Measurements from ENCODE around the gene ZSCAN21. TPM values are rescaled to one million over a fixed set of nuclear protein-coding genes. Genes with fewer than 3 reads are reported as not detected.
"Not testable (repeated sequence)": the region's sequence is repeated elsewhere in the genome, so short reads cannot be mapped to it uniquely, and the experiment has no call there.

ZSCAN21 gene
- polyA plus RNA-seq (2013, experiment 1 of 2) = 13.3 TPM
- polyA plus RNA-seq (2013, experiment 2 of 2) = 16.4 TPM

GRCh38 chr7:100049441-100050291, at the start of gene ZSCAN21:
ZSCAN21 (plus strand) TSS chr7:100049774; CDS start chr7:100057007, 7,233 bp downstream.
- Histone ChIP-seq H3K9ac (ENCODE audit: low read depth, low read length) (peak within 1 kb of the TSS; percentile 84), H3K36me3 (ENCODE audit: insufficient read depth, low read length) (peaks cover 13% of the 10 kb centered on the region), H3K4me1 (ENCODE audit: insufficient read depth, low read length) (no peaks in the 10 kb centered on the region), H3K9me3 (ENCODE audit: insufficient read depth, low read depth, low read length) (no peaks in the 10 kb centered on the region), H3K27ac (ENCODE audit: low read depth, low read length) (peak within 1 kb of the TSS; percentile 88), H3K27me3 (ENCODE audit: insufficient read depth, low read length) (no peaks in the 10 kb centered on the region), H3K4me3 (ENCODE audit: low read length) (peak within 1 kb of the TSS; percentile 80)
- WGBS = 4% methylated on average over 47 of the region's 47 CpGs

- H3K9me3 ChIP-seq (ENCODE audit: insufficient read depth, low read depth, low read length) = no peaks in the 10 kb centered on the region
- no peak overlapping the region for H3K27ac ChIP-seq (ENCODE audit: low read depth, low read length)
- no peak overlapping the region for H3K4me3 ChIP-seq (ENCODE audit: low read length)
- peaks cover 4% of the 10 kb centered on the region; the same call in 1 of the 2 replicates for H3K4me1 ChIP-seq (ENCODE audit: insufficient read depth, low read length)
- no peak overlapping the region for H3K9ac ChIP-seq (ENCODE audit: low read depth, low read length)
- no peaks in the 10 kb centered on the region for H3K36me3 ChIP-seq (ENCODE audit: insufficient read depth, low read length)
- WGBS = 92% methylated on average over 13 of the region's 13 CpGs
- no peaks in the 10 kb centered on the region for H3K27me3 ChIP-seq (ENCODE audit: insufficient read depth, low read length)
Observed at GRCh38 chr7:100000239-100000638, 49.3 kb upstream of the ZSCAN21 start.

- no peak overlapping the region for H3K9ac ChIP-seq (ENCODE audit: low read depth, low read length)
- H3K27me3 ChIP-seq (ENCODE audit: insufficient read depth, low read length) = no peaks in the 10 kb centered on the region
- peaks cover 4% of the 10 kb centered on the region; the same call in 1 of the 2 replicates for H3K4me1 ChIP-seq (ENCODE audit: insufficient read depth, low read length)
- no peak overlapping the region for H3K4me3 ChIP-seq (ENCODE audit: low read length)
- H3K27ac ChIP-seq (ENCODE audit: low read depth, low read length) = 0 out of 2 replicates have a peak overlapping the region, but pooled peaks have one; percentile 13
- H3K36me3 ChIP-seq (ENCODE audit: insufficient read depth, low read length) = no peaks in the 10 kb centered on the region
- 66% methylated on average over 14 of the region's 14 CpGs for WGBS
- no peaks in the 10 kb centered on the region for H3K9me3 ChIP-seq (ENCODE audit: insufficient read depth, low read depth, low read length)
Observed at GRCh38 chr7:100003711-100004661, 45.6 kb upstream of the ZSCAN21 start.

GRCh38 chr7:100007887-100008286, 41.7 kb upstream of the ZSCAN21 start:
- H3K9ac ChIP-seq (ENCODE audit: low read depth, low read length) = no peak overlapping the region
- H3K9me3 ChIP-seq (ENCODE audit: insufficient read depth, low read depth, low read length) = no peaks in the 10 kb centered on the region
- peaks cover 4% of the 10 kb centered on the region; the same call in 1 of the 2 replicates for H3K4me1 ChIP-seq (ENCODE audit: insufficient read depth, low read length)
- H3K27me3 ChIP-seq (ENCODE audit: insufficient read depth, low read length) = no peaks in the 10 kb centered on the region
- 61% methylated on average over 3 of the region's 3 CpGs for WGBS
- no peak overlapping the region for H3K27ac ChIP-seq (ENCODE audit: low read depth, low read length)
- H3K36me3 ChIP-seq (ENCODE audit: insufficient read depth, low read length) = no peaks in the 10 kb centered on the region
- no peak overlapping the region for H3K4me3 ChIP-seq (ENCODE audit: low read length)

- no peaks in the 10 kb centered on the region for H3K36me3 ChIP-seq (ENCODE audit: insufficient read depth, low read length)
- H3K4me1 ChIP-seq (ENCODE audit: insufficient read depth, low read length) = peaks cover 4% of the 10 kb centered on the region; the same call in 1 of the 2 replicates
- WGBS = 91% methylated on average over 10 of the region's 10 CpGs
- no peaks in the 10 kb centered on the region for H3K9me3 ChIP-seq (ENCODE audit: insufficient read depth, low read depth, low read length)
- no peak overlapping the region for H3K27ac ChIP-seq (ENCODE audit: low read depth, low read length)
- H3K27me3 ChIP-seq (ENCODE audit: insufficient read depth, low read length) = no peaks in the 10 kb centered on the region
- H3K4me3 ChIP-seq (ENCODE audit: low read length) = no peak overlapping the region
- H3K9ac ChIP-seq (ENCODE audit: low read depth, low read length) = no peak overlapping the region
Observed at GRCh38 chr7:100008525-100008924, 41.0 kb upstream of the ZSCAN21 start.

GRCh38 chr7:100009952-100010351, 39.6 kb upstream of the ZSCAN21 start:
- WGBS = 81% methylated on average over 8 of the region's 8 CpGs
- not testable (repeated sequence) for H3K9me3 ChIP-seq (ENCODE audit: insufficient read depth, low read depth, low read length); H3K9ac ChIP-seq (ENCODE audit: low read depth, low read length); H3K36me3 ChIP-seq (ENCODE audit: insufficient read depth, low read length); H3K4me3 ChIP-seq (ENCODE audit: low read length); H3K4me1 ChIP-seq (ENCODE audit: insufficient read depth, low read length); H3K27me3 ChIP-seq (ENCODE audit: insufficient read depth, low read length); H3K27ac ChIP-seq (ENCODE audit: low read depth, low read length)

GRCh38 chr7:100010901-100011300, 38.7 kb upstream of the ZSCAN21 start:
- Histone ChIP-seq H3K27ac (ENCODE audit: low read depth, low read length) (no peak overlapping the region), H3K9me3 (ENCODE audit: insufficient read depth, low read depth, low read length) (no peaks in the 10 kb centered on the region), H3K36me3 (ENCODE audit: insufficient read depth, low read length) (no peaks in the 10 kb centered on the region), H3K4me1 (ENCODE audit: insufficient read depth, low read length) (0 out of 2 replicates have a peak, but pooled peaks cover 3% of the 10 kb centered on the region), H3K27me3 (ENCODE audit: insufficient read depth, low read length) (no peaks in the 10 kb centered on the region), H3K9ac (ENCODE audit: low read depth, low read length) (no peak overlapping the region), H3K4me3 (ENCODE audit: low read length) (no peak overlapping the region)
- WGBS = 68% methylated on average over 2 of the region's 2 CpGs

- Histone ChIP-seq H3K27me3 (ENCODE audit: insufficient read depth, low read length) (no peaks in the 10 kb centered on the region), H3K4me3 (ENCODE audit: low read length) (no peak overlapping the region), H3K9me3 (ENCODE audit: insufficient read depth, low read depth, low read length) (no peaks in the 10 kb centered on the region), H3K27ac (ENCODE audit: low read depth, low read length) (no peak overlapping the region), H3K9ac (ENCODE audit: low read depth, low read length) (no peak overlapping the region), H3K36me3 (ENCODE audit: insufficient read depth, low read length) (no peaks in the 10 kb centered on the region), H3K4me1 (ENCODE audit: insufficient read depth, low read length) (0 out of 2 replicates have a peak, but pooled peaks cover 6% of the 10 kb centered on the region)
- WGBS = 60% methylated on average over 2 of the region's 3 CpGs
Observed at GRCh38 chr7:100011516-100011915, 38.1 kb upstream of the ZSCAN21 start.

GRCh38 chr7:100012385-100013327, 36.9 kb upstream of the ZSCAN21 start:
- 90% methylated on average over 14 of the region's 14 CpGs for WGBS
- H3K36me3 ChIP-seq (ENCODE audit: insufficient read depth, low read length); H3K27me3 ChIP-seq (ENCODE audit: insufficient read depth, low read length); H3K27ac ChIP-seq (ENCODE audit: low read depth, low read length); H3K4me3 ChIP-seq (ENCODE audit: low read length); H3K9me3 ChIP-seq (ENCODE audit: insufficient read depth, low read depth, low read length); H3K9ac ChIP-seq (ENCODE audit: low read depth, low read length): not testable (repeated sequence)
- H3K4me1 ChIP-seq (ENCODE audit: insufficient read depth, low read length) = peaks cover 10% of the 10 kb centered on the region; the same call in 1 of the 2 replicates

GRCh38 chr7:100013328-100013676, 36.3 kb upstream of the ZSCAN21 start:
- no peak overlapping the region for H3K4me3 ChIP-seq (ENCODE audit: low read length)
- H3K9me3 ChIP-seq (ENCODE audit: insufficient read depth, low read depth, low read length) = no peaks in the 10 kb centered on the region
- no peak overlapping the region for H3K9ac ChIP-seq (ENCODE audit: low read depth, low read length)
- H3K27me3 ChIP-seq (ENCODE audit: insufficient read depth, low read length) = no peaks in the 10 kb centered on the region
- WGBS = 77% methylated on average over 2 of the region's 3 CpGs
- H3K36me3 ChIP-seq (ENCODE audit: insufficient read depth, low read length) = peaks cover 5% of the 10 kb centered on the region; the same call in 1 of the 2 replicates
- H3K27ac ChIP-seq (ENCODE audit: low read depth, low read length) = no peak overlapping the region
- H3K4me1 ChIP-seq (ENCODE audit: insufficient read depth, low read length) = peaks cover 10% of the 10 kb centered on the region; the same call in 1 of the 2 replicates
